ENCODE measurements around the gene DCAF16.

- TF ChIP-seq, protein P1, sequence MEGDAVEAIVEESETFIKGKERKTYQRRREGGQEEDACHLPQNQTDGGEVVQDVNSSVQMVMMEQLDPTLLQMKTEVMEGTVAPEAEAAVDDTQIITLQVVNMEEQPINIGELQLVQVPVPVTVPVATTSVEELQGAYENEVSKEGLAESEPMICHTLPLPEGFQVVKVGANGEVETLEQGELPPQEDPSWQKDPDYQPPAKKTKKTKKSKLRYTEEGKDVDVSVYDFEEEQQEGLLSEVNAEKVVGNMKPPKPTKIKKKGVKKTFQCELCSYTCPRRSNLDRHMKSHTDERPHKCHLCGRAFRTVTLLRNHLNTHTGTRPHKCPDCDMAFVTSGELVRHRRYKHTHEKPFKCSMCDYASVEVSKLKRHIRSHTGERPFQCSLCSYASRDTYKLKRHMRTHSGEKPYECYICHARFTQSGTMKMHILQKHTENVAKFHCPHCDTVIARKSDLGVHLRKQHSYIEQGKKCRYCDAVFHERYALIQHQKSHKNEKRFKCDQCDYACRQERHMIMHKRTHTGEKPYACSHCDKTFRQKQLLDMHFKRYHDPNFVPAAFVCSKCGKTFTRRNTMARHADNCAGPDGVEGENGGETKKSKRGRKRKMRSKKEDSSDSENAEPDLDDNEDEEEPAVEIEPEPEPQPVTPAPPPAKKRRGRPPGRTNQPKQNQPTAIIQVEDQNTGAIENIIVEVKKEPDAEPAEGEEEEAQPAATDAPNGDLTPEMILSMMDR (IDR thresholded peaks at IDR 0.05), result no peak
- peak; percentile 92 for TF ChIP-seq POLR2A (IDR thresholded peaks at IDR 0.05; ENCODE audit: low read depth)
- TF ChIP-seq EP300 (IDR thresholded peaks at IDR 0.05), result no peak
These were observed at the start of gene DCAF16, which contains the start of gene NCAPG for GRCh38 chr4:17810260-17811077.

Data from esophagus muscularis mucosa (tissue), 4 donors.